HG03439 (cell line): Measurements from ENCODE around the gene LSM6.

Experiments
- ATAC-seq: cut with Tn5 transposase; IDR thresholded peaks from one replicate; pipeline ENCODE4 v1.9.1; 2021; ENCODE audit warnings: mild to moderate bottlenecking, moderate library complexity; ENCODE audit not compliant: unreplicated experiment

Gene LSM6

DNA sequence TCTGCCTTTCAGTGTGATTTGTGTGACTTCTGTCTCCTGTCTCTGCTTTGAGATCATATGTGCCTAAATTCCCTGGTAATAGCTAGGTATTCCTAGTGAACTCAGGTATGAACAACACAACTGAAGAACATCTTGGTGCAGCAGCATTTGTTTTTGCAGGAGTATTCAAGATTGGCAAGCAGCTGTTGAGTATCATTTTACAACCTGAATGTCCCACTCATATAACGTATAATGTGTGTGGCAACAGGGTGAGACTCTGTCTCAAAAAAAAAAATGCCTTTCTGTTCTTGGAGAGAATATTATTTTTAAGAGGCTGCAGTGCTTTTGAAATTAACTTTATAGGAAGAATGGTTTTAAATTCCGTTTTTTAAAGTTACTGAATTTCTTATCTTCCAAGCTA, 7.7 kb downstream of the LSM6 start:
- ATAC-seq: no peak

DNA sequence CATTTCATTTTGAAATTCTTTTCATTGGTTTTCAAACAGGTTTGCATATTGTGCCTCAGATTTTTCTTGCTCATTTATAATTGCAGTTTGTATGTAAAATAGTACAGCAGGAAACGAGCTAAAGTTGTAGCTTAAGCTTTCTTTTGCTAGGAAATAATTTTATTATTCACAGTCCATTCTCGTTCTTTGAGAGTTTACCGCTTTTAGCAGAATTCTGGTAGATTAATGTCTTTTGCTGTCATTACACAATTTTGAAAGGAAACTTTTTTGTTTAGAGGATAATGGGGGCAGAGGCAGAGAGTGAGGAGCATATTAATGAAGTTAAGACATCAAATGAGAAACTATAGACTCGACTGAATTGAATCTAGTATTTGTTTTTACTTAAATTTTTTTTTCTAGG, 10.5 kb downstream of the LSM6 start:
- no peak for ATAC-seq

DNA sequence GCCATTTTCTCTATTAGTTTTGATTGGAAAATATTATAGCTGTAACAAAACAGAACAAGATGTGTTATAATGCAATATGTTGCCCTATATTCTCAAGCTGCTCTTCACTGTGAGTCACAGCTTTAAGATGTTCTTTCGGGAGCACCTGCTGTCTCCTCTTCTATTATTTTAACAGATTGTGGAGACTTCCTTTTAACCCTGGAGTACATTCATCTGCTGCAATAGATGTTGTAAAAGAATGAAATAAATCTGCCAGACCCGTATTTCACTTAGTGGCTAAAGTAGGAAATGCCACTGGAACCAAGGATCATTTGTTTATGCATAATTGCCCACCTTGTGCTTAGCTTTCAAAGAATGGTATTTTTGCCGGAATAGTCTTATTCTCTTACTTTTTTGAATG, 11.1 kb downstream of the LSM6 start:
- ATAC-seq: no peak

GRCh38 chr4:146190456-146190855, 14.9 kb downstream of the LSM6 start:
- ATAC-seq: no peak

DNA sequence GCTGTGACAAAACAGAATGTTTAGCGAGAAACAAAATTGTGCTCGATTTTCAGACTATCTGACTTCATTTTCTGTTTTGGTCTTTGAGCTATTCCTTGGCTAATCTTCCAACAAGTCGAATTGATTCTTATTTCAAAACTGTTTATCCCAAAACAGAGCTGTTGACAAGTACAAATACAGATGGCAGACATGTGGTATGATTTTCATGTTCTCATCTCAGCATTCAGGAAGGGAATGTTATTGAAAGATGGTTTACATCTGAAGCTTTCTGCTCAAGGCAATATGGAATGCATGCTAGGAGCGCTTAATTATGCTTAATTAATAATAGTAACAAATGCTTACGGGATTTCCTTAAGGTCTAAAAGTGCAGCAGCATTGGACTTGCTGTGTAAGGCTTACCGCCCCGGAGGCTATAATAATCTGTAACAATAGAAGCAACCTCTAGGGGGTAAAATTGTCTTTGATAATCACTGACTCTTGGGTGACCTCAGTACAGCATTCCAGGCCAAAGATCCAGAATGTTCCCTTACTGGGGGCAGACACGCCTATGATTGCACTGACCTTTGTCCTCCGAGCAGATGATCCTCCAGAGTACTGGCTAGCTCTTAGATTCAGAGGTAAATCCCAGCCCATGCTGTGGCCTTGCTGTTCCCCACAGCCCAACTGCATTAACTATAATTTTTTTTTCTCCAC, 16.4 kb downstream of the LSM6 start:
- ATAC-seq: no peak

DNA sequence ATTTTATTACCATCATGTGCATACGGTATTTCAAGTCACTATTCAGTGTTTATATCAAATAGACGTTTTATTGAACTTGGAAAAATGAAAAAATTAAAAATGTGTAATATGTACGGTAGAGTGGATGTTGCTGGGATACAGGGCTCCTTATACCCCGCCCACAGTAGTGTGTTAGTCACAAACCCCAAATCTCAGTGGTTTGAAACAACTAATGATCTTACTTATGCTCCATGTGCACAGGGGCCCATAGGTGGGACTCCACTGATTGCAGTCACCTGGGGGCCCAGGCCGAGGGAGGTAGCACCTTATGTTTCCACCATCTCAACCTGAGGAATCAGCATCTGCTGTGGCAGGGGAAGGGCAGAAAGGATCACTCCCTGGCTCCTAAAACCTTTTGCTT, 18.1 kb downstream of the LSM6 start:
- ATAC-seq: no peak

DNA sequence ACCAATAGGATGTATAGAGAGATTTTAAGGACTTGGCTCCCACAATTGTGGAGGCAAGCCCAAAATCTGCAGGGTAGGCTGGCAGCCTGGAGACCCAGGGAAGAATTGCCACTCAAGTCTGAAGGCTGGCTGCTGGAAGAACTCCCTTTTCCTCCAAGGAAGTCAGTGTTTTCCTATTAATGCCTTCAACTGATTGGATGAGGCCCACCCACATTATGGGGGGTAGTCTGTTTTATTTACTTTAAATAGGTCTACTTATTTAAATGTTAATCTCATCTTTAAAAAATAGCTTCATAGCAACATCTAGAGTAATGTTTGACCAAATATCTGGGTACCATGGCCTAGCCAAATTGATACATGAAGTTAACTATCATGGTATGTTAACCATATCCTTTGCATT, 18.7 kb downstream of the LSM6 start:
- no peak for ATAC-seq

DNA sequence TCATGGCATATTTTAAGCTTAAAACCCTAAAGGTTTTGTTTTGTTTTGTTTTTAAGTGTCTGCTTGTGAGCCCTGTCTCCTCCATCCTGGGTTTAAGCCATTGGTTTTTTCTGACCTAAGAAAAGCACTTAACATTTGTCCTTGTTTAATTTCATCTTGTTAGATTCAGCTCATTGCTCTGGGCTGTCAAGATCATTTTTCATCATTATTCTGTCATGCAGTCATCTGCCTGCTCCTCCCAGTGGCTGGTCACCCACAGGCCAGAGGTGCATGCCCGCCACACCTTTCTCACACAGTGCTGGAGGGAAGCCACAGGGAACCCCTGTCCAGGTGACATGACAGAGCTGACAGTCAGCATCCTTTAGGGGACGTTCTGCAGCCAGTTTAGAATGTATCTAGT, 27.1 kb downstream of the LSM6 start:
- no peak for ATAC-seq

- no peak for ATAC-seq
These were observed 31.9 kb downstream of the LSM6 start for GRCh38 chr4:146207410-146207809.

GRCh38 chr4:146210890-146211289, 35.4 kb downstream of the LSM6 start:
- no peak for ATAC-seq

DNA sequence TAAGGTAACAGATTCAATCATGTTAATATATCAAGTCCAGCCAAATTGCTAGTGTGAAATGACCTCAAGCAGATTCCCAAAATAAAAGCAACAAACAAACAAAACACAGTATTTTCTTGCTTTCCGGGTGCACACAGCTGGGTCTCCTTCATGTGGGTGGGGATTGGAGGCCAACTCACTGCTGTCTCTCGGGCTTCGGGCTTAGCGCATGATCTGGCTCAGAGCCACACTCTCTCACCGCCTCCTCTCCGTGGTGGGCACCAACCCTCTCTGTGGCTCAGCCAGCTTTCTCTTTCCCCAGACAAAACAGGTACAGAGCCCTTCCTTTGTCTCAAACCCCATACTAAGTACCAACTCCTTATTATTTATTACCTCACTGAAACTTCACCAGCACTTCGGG, 35.9 kb downstream of the LSM6 start:
- ATAC-seq: no peak

- ATAC-seq: no peak
These were observed 37.3 kb downstream of the LSM6 start for GRCh38 chr4:146212781-146213180.

DNA sequence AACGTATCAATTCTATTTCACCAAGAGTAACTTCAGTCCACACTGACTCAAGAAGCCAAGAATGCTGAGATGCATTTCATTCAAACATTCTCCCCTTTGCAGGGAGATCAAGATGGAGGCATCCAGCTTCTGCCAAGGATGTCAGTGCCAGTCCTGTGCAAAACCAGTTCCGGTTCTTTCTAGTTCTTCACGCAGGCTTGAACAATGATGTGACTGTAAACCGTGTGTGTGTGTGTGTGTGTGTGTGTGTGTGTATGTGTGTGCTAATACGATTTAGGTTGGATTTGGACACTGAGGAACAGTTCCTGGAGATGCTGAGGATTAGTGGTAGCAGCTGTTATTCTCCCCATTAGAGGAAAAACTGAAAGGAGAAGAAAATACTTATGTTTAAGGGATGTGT, 38.7 kb downstream of the LSM6 start, which contains the start of gene REELD1:
Gene REELD1 (plus strand): TSS at position 301 of the 400 bp plus-strand sequence. CDS start 2,415 bp downstream, outside the sequence.
- ATAC-seq: no peak

GRCh38 chr4:146222313-146222712, 46.8 kb downstream of the LSM6 start:
- no peak for ATAC-seq

DNA sequence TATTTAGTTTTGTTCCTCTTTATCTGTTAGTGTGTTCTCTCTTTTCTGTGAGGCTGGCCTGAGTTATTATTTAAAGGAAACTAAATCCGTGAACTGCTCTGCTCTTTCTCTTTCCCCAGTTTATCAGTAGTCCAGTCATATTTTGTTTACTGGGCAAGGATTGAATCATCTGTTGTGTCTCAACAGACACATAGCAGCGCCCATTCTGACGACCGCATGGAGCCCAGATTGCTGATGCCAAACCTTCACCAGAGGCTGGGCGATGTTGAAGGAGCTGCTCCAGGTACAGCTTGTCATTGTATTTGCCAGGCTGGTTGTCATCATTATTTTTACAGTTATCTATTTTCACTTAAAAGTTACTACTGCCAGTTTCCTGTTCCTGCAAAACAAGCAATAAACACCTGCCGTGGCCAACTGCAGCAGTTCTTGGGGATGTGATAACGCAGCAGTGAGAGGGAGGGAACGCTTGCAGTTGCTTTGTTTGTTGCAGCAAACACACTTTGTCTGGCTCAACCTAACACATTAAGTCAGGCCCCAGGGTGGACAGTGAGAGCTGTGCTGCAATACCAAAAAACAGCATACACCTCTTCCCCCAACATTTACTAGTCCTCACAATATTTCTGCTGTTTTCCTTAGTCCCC, 48.9 kb downstream of the LSM6 start:
- no peak for ATAC-seq

DNA sequence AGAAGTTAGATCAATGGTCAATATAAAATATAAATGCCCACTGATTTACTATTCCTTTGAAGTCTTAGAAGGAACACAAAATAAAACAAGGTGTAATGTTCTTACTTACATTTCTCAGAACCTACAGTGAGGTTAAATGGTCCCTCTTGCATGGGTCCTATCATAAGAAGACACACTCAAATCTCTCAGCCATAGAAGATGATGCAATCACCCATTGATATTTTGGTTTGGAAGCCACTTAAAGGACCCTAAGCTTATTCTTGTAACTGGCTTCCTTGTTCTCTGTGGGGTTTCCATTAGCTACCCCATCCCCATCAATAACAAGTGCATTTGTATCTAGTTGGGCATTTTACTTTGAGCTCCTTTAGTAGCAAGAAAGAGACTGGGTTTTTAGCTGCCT, 53.9 kb downstream of the LSM6 start:
- no peak for ATAC-seq

GRCh38 chr4:146232131-146232722, 56.7 kb downstream of the LSM6 start:
- ATAC-seq: no peak

DNA sequence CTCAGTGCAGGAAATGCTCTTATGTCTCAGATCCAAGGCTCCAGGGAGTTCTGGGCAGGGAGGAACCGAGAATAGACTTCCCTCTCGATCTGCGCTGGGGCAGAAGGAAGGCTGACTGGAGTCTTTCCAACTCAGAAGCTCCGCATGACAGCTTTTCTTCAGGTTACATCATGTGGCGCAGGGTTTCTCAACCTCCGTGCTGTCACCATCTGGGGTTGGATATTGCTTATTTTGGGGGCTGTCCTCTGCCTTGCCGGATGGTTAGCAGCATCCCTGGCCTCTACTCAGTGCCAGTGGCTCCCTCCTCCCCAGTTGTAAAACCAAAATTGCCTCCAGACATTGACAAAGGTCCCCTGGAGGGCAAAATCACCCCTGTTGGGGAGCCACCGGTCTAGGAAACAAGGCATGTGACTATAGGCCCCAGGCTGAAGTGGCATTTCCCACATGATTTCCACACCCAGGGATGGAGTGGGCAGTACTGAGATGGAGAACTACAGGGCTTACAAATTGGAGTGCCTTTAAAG, 60.2 kb downstream of the LSM6 start:
- ATAC-seq: no peak

DNA sequence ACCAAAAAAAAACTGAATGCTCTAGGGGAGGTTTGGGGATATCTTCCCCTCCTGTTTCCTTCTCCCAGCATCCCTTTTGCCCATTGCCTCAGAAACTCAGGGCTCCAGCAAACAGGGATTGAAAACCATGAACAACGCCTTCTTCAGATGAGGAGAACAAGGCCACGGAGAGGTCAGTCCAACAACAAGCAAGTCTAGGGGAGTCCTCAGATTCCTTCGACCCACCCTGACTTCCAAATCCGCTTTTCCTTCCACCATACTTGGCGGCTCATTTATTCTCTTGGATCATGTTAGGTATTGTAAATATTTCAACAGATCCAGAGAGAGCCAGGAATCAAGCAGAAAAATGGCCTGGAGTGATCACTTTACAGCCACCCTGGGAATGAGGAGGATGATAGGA, 60.7 kb downstream of the LSM6 start:
- ATAC-seq: no peak

GRCh38 chr4:146237092-146237491, 61.6 kb downstream of the LSM6 start:
- ATAC-seq: no peak

DNA sequence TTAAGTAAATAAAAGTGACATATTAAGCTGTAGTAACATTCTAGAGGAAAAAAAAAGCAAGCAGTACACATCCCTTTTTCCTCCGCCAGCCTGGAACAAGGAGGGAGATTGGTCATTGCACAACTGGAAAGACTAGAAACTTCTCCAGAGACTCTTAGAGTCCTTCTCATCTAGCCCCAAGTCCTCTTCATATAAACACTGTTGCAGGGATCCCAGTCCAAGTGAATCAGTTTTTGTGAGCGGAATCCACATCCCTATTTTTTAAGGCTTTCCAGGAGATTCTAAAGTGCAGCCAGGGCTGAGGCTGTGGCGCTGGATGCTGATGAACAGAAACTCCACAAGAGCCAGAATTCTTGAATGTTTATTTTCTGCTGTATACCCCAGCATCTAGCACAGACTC, 62.6 kb downstream of the LSM6 start:
- ATAC-seq: no peak
